K562 (cell line): ENCODE data around the gene GPATCH2. TPM values are rescaled to one million over a fixed set of nuclear protein-coding genes. Genes with fewer than 3 reads are reported as not detected.

Source experiments
- ATAC-seq: fragments of 200-7000 bp; cut with Tn5 transposase; 3 replicates; pipeline ENCODE4 v1.9.1; 2020; ENCODE audit warnings: moderate library complexity
- BruUV-seq: library from RNA; stranded (reverse); fragments of 400-500 nt; replicated peaks from 2 replicates; lab custom pipeline; 2021; lab: Mats Ljungman, UMichigan
- CTCF ChIA-PET: fragments of 300-600 bp; formaldehyde crosslinking; extraction: SDS; loops from one replicate; lab custom pipeline; 2021; ENCODE audit warnings: low intra/inter-chr PET ratio; lab: Yijun Ruan, JAX
- POLR2A ChIA-PET: fragments of 300-600, 350-650 bp; sonication (Branson Sonifier 250); formaldehyde crosslinking; extraction: SDS; loops from one replicate; lab custom pipeline; 2021; ENCODE audit warnings: antibody characterized with exemption, inconsistent platforms; lab: Yijun Ruan, JAX
- DNase-seq, 4 experiments: peaks; one replicate each; pipeline versions ENCODE4 v3.0.0 to v3.0.0-alpha.2; 2011 to 2018; ENCODE audit warnings: low spot score in 3 of 4, mixed read lengths in 3 of 4; ENCODE audit errors: extremely low read depth in 1 of 4
- FAIRE-seq: peaks from 2 replicates; lab custom pipeline; 2011; peaks lifted over from hg19 to GRCh38; lab: Jason Lieb, UNC
- H2AFZ ChIP-seq: 2 replicates; pipeline ENCODE4 v1.6.0; 2011; ENCODE audit warnings: low read depth, low read length, control low read depth, inconsistent platforms
- H3K27ac ChIP-seq: fragments of 200-600 bp; 3 replicates; pipeline ENCODE4 v1.8.0; 2011; ENCODE audit warnings: low read depth, mild to moderate bottlenecking, control low read depth, inconsistent platforms, low read length, moderate library complexity, mixed read lengths; ENCODE audit errors: extremely low read depth
- H3K27me3 ChIP-seq, 2 experiments: fragments of 300-600 bp in 1 of 2; 2 replicates in 1 of 2; 3 replicates in 1 of 2; pipeline versions ENCODE4 v1.6.0 to v1.8.0; 2011; ENCODE audit warnings: inconsistent platforms in 2 of 2, low read length in 2 of 2, mild to moderate bottlenecking in 1 of 2, mixed read lengths in 1 of 2, moderate library complexity in 1 of 2; ENCODE audit not compliant: control insufficient read depth in 2 of 2, insufficient read depth in 2 of 2
- H3K36me3 ChIP-seq: fragments of 300-600 bp; 3 replicates; pipeline ENCODE4 v1.8.0; 2011; ENCODE audit warnings: mild to moderate bottlenecking, low read length, inconsistent platforms; ENCODE audit not compliant: control insufficient read depth, insufficient read depth
- H3K4me1 ChIP-seq, 2 experiments: fragments of 200-600 bp in 1 of 2; replicated peaks in 1 of 2; 2 replicates in 1 of 2; 3 replicates in 1 of 2; pipeline versions ENCODE4 v1.5.1 to v1.8.0; 2011; ENCODE audit warnings: inconsistent platforms in 2 of 2, low read length in 2 of 2, mild to moderate bottlenecking in 1 of 2, mixed read lengths in 1 of 2, moderate library complexity in 1 of 2; ENCODE audit not compliant: control insufficient read depth in 2 of 2, insufficient read depth in 2 of 2
- H3K4me2 ChIP-seq: 2 replicates; pipeline ENCODE4 v1.6.1; 2011; ENCODE audit warnings: low read length, control low read depth, inconsistent platforms, mixed read lengths; ENCODE audit not compliant: insufficient read depth
- H3K4me3 ChIP-seq: fragments of 200-600 bp; sonication (generic), shearing (Covaris generic); 2 replicates; pipeline ENCODE4 v1.5.1; 2016; ENCODE audit warnings: control low read depth, inconsistent platforms
- H3K79me2 ChIP-seq: fragments of 200-600 bp; 3 replicates; pipeline ENCODE4 v1.8.0; 2011; ENCODE audit warnings: low read length, inconsistent platforms; ENCODE audit not compliant: control insufficient read depth, insufficient read depth
- H3K9ac ChIP-seq, 2 experiments: 2 replicates each; pipeline versions ENCODE4 v1.6.0 to v1.6.1; 2011; ENCODE audit warnings: low read depth in 2 of 2, low read length in 2 of 2, control low read depth in 1 of 2, inconsistent platforms in 1 of 2, mild to moderate bottlenecking in 1 of 2, mixed read lengths in 1 of 2; ENCODE audit not compliant: insufficient read depth in 1 of 2
- H3K9me1 ChIP-seq: one replicate; pipeline ENCODE4 v1.6.0; 2011; ENCODE audit warnings: inconsistent platforms, mild to moderate bottlenecking, low read length, moderate library complexity; ENCODE audit not compliant: control insufficient read depth, insufficient read depth
- H3K9me3 ChIP-seq: replicated peaks from 2 replicates; pipeline ENCODE4 v1.5.1; 2011; ENCODE audit warnings: low read depth, low read length, inconsistent platforms; ENCODE audit not compliant: control insufficient read depth, insufficient read depth
- H4K20me1 ChIP-seq: replicated peaks from 2 replicates; pipeline ENCODE4 v1.6.1; 2011; ENCODE audit warnings: low read length, inconsistent platforms, mixed read lengths; ENCODE audit not compliant: control insufficient read depth, insufficient read depth
- FOSL1 ChIP-seq: fragments of 200-800 bp; sonication (Bioruptor generic); conservative IDR thresholded peaks from 2 replicates; pipeline ENCODE4 v1.6.1; 2016; ENCODE audit warnings: missing genetic modification characterization, missing compliant biosample characterization
- IFI16 ChIP-seq: fragments of 250-450 bp; sonication (Bioruptor Pico); IDR thresholded peaks from 2 replicates; pipeline ENCODE4 v2.1.2; 2022; ENCODE audit warnings: mild to moderate bottlenecking, inconsistent platforms
- NCOA6 ChIP-seq: fragments of 450-650 bp; IDR thresholded peaks from 2 replicates; pipeline ENCODE4 v1.6.1; 2017; ENCODE audit warnings: mild to moderate bottlenecking
- PBX2 ChIP-seq, 2 experiments: IDR thresholded peaks in 1 of 2; conservative IDR thresholded peaks in 1 of 2; 2 replicates each; pipeline ENCODE4 v1.6.1; 2016; ENCODE audit warnings: low read depth in 2 of 2, mild to moderate bottlenecking in 1 of 2, missing compliant biosample characterization in 1 of 2, missing genetic modification characterization in 1 of 2, moderate library complexity in 1 of 2
- PCBP1 ChIP-seq: fragments of 200-400 bp; formaldehyde crosslinking; IDR thresholded peaks from 2 replicates; pipeline ENCODE4 v1.6.1; 2018; ENCODE audit warnings: mild to moderate bottlenecking, low read depth, low read length; ENCODE audit not compliant: poor library complexity, severe bottlenecking
- RFX5 ChIP-seq: IDR thresholded peaks from 2 replicates; pipeline ENCODE4 v1.6.1; 2011; ENCODE audit warnings: low read depth, mild to moderate bottlenecking, improper control_type of control experiment, low read length
- WGBS: fragments of 100-300 bp; shearing (Covaris generic); methylation state at CpG from one replicate; pipeline ENCODE4 v1.1.6; 2016; ENCODE audit warnings: low coverage, mixed read lengths; ENCODE audit not compliant: insufficient coverage; ENCODE audit errors: missing lambda C conversion rate; 5-methylcytosine and 5-hydroxymethylcytosine counted together
- in situ Hi-C: fragments of 300-500 bp; cut with MboI; formaldehyde crosslinking; loops from 4 replicates; pipeline ENCODE4 v1.15.0; 2018; ENCODE audit warnings: inconsistent platforms, mixed read lengths
- intact Hi-C: fragments of 100-400 bp; cut with micrococcal nuclease; formaldehyde crosslinking; loops from 2 replicates; pipeline ENCODE4 v1.14.2; 2022
- polyA plus RNA-seq, 8 experiments: library from polyadenylated mRNA; depleted of rRNA in 4 of 8; stranded (reverse) in 5 of 8; unstranded in 3 of 8; fragments of >200 nt; fragmentation: Nextera tagmentation in 2 of 8; fragmentation: Illumina TruSeq in 1 of 8; extraction: Ambion mirVana in 2 of 8; extraction: Trizol in 1 of 8; gene quantifications; 2 replicates each; pipeline versions ENCODE4 v1.2.1 to v1.2.3, GENCODE V29; 2011 to 2014; ENCODE audit warnings: inconsistent platforms in 1 of 8, missing spikeins in 1 of 8
- total RNA-seq, 7 experiments: library from RNA; depleted of rRNA in 6 of 7; stranded (reverse); fragments of >200 nt in 6 of 7; fragmentation: Illumina TruSeq in 2 of 7; extraction: Trizol in 2 of 7; gene quantifications; 2 replicates each; pipeline versions ENCODE4 v1.2.1 to v1.2.3, GENCODE V29; 2011 to 2021; ENCODE audit warnings: low replicate concordance in 1 of 7

GPATCH2 gene
- total and polyA plus RNA-seq, 9 of the 15 experiments (the other 6 are each of a cell fraction or from before 2014, with no cell fraction given), result 0.38 to 2.0 (median 0.55) TPM

GRCh38 chr1:217626321-217626720 is 4.6 kb downstream of the GPATCH2 start:
- ATAC-seq (no peak), DNase-seq (no peak), FAIRE-seq (no peak)
- intact Hi-C loops, result no loop called here
- Histone ChIP-seq H3K36me3 (no peaks in the 10 kb centered on the region), H3K9me3 (no peaks in the 10 kb centered on the region), H3K27ac (no peak overlapping the region), H3K79me2 (no peaks in the 10 kb centered on the region), H4K20me1 (no peaks in the 10 kb centered on the region), H3K9ac (no peak overlapping the region), H3K9me1 (no peaks in the 10 kb centered on the region), H3K4me2 (no peak overlapping the region), H3K27me3 (no peaks in the 10 kb centered on the region), H3K4me1 (no peaks in the 10 kb centered on the region), H2AFZ (no peak overlapping the region), H3K4me3 (no peak overlapping the region)
- ChIA-PET CTCF (no interaction called here), POLR2A (no interaction called here)
- no TSS peak for BruUV-seq
- TF ChIP-seq PCBP1 (no peak), FOSL1 (tag) (no peak), PBX2 (CRISPR knock-in tag; IDR thresholded peaks at IDR 0.05; ENCODE audit: low read depth) (no peak), PBX2 (tag; conservative IDR thresholded peaks at IDR 0.05; ENCODE audit: low read depth) (no peak), NCOA6 (no peak), IFI16 (CRISPR knock-in tag) (no peak), RFX5 (no peak)
- WGBS, result 4% methylated on average over 2 of the region's 2 CpGs
- in situ Hi-C loops, result no loop called here
